Measurements from ENCODE around the gene PLEKHA7.

DNA sequence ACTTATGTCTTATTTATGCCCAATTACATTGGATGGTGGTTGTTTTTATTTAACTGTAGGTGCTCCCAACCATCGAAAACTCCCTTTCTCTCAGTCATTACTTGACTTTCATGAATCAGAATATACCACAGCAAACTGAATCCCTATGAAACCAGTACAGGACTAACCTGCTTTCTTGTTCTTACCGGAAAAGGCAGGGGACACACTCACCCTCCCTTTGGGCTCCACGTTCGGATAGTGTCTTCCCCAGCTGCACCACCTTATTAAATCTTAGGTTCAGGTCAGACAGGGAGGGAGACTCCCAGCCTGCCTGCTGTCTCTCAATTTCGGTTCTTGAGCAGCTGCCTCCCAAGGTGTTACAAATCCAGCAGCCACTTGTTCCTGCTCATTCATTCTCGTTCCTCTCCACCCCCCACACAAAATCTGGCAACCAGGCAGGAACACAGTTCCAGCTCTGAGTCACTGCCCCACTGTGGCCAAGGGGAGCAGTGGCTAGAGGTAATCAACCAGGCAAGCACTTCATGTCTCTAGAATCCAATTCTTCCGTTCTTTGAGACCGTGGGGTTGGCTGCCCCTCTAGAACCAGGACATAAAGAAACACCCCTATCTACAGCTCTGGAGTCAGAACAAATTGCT lies 133.0 kb downstream of the PLEKHA7 start:
- TF ChIP-seq, protein P1, sequence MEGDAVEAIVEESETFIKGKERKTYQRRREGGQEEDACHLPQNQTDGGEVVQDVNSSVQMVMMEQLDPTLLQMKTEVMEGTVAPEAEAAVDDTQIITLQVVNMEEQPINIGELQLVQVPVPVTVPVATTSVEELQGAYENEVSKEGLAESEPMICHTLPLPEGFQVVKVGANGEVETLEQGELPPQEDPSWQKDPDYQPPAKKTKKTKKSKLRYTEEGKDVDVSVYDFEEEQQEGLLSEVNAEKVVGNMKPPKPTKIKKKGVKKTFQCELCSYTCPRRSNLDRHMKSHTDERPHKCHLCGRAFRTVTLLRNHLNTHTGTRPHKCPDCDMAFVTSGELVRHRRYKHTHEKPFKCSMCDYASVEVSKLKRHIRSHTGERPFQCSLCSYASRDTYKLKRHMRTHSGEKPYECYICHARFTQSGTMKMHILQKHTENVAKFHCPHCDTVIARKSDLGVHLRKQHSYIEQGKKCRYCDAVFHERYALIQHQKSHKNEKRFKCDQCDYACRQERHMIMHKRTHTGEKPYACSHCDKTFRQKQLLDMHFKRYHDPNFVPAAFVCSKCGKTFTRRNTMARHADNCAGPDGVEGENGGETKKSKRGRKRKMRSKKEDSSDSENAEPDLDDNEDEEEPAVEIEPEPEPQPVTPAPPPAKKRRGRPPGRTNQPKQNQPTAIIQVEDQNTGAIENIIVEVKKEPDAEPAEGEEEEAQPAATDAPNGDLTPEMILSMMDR (IDR thresholded peaks at IDR 0.05), result no peak
- TF ChIP-seq POLR2A (IDR thresholded peaks at IDR 0.05), result no peak
